ENCODE results near the gene IFITM5.
A peak's percentile ranks its signal among the peaks of the same experiment; 100 is the strongest.

IFITM5 gene

GRCh38 chr11:257766-258493, 41.4 kb downstream of the IFITM5 start:
- DNase-seq = no peak

DNA sequence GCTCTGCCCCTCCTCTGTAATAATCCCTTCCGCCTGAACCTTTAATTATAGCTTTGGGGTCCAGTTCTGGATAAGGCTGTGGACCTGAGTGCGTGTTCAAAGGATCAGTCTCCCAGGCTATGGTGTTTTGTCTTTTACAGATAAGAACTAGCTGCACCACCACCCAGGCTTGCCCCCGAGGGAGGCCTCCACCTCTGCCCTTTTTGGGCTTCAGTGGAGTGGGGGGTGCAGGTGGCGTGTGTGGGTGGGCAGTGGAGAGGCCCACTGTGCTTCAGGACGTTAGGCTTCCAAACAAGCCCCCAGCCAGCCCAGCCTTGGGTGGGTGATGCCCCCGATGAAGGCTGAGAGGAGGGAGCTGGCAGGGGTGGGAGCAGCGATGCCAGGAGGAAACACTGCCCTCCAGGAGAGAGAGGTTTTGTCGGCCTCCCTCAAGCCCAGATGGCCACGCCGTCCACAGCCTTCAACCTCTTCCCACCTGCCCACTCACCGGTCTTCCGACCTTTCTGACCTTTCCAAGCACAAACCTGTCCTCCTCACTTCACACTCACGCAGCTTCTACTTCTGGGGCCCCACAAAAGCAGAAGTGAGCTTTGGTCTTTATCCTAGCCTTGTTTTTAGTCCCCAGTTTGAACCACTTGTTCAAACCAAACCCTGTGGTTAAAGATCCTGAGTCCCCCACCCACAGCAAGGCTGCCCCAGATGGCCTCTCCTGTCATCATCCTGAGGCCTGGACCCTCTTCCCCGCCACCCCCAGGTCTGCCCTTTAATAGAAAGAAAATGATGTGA, 42.2 kb downstream of the IFITM5 start:
- no peak for DNase-seq

- DNase-seq = no peak
Measured at GRCh38 chr11:255816-256215, 43.5 kb downstream of the IFITM5 start.

GRCh38 chr11:255176-255575, 44.1 kb downstream of the IFITM5 start:
- no peak for DNase-seq

DNA sequence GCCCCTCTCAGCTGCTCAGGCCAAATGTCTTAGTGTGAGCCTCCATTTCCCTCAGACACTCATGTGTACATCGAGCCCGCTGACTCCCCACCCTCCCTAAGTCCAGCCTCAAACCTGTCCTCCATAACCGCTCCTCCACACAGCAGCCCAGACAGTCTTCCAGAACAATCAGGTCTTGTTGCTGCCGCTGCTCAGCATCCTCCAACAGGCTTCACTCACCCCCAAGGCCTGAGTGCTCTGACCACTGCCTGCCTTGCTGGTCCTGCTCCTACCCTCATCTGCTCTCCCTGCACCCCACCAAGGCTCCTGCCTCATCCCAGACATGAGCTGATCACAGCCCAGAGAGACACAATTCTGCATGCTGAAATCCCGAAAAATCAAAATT, 45.4 kb downstream of the IFITM5 start:
- no peak for DNase-seq

GRCh38 chr11:253160-253885, 46.0 kb downstream of the IFITM5 start:
- DNase-seq = no peak

- no peak for DNase-seq
Measured at GRCh38 chr11:252666-253065, 46.7 kb downstream of the IFITM5 start.

GRCh38 chr11:251550-251949, 47.8 kb downstream of the IFITM5 start:
- DNase-seq = no peak

DNA sequence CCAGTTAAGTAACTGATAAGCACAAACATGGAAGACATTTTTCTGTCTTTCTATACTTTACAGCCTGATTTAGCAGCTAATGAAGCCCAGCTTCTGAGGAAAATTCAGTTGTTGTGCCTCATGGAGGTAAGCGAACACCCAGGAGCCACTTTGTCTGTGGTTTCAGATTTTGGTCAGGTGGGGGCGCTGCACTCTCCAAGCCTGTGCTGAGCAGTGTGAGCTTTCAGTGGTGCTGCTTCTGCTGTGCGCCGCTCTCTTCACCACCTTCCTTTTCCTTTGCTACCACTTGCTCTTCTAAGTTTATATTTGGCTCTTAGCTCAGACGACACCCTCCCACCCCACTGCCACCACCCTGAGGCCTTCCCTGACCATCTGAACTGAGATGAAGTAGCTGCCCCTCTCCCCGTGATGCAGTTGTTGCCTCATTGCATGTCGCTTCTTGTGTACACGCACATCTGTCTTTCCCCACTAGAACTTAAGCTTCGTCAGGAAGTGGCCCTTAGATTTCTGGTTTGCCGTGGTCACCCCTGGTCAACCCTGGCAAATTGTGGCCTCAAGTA, 48.5 kb downstream of the IFITM5 start:
- DNase-seq = peak; percentile 82

DNA sequence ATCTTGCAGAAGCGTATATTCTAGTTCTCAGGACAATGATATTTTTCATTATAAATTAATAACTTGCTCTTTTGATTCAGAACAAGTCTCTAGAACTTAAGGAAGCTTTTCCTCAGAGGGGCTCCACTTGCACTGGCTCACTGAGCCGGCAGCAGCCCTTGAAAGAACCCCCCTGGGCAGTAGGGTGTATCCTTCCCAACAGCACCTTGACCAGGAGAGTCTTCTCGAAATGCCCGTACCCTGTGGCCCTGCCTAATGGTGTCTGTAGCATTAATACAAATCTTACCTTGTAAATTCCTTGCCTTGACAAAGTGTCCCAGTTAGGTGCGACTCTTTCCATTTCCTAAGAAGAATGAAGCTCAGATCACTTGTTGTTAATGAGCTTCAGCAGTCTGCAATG, 49.1 kb downstream of the IFITM5 start:
- no peak for DNase-seq

GRCh38 chr11:249062-249461, 50.3 kb downstream of the IFITM5 start:
- no peak for DNase-seq

Data from stimulated activated CD4-positive, alpha-beta T cell treated with anti-CD3 and anti-CD28 coated beads, Interleukin-4, amount 100 ng/mL, for 24 hours (primary cell).